IMR-90 (cell line): ENCODE measurements around the gene SENP5. TPM values are rescaled to one million over a fixed set of nuclear protein-coding genes. Genes with fewer than 3 reads are reported as not detected.

Source experiments
- ATAC-seq: fragments of 200-7000 bp; cut with Tn5 transposase; 2 replicates; pipeline ENCODE4 v1.9.1; 2020; ENCODE audit warnings: low read depth, mild to moderate bottlenecking, moderate library complexity
- BruUV-seq: library from RNA; stranded (reverse); fragments of 400-500 nt; replicated peaks from 2 replicates; lab custom pipeline; 2021; lab: Mats Ljungman, UMichigan
- CTCF ChIA-PET: fragments of 300-600 bp; formaldehyde crosslinking; extraction: SDS; loops from one replicate; lab custom pipeline; 2021; ENCODE audit warnings: antibody characterized with exemption; lab: Yijun Ruan, JAX
- POLR2A ChIA-PET: fragments of 300-600 bp; sonication (Branson Sonifier 250); formaldehyde crosslinking; loops from one replicate; lab custom pipeline; 2022; ENCODE audit warnings: antibody characterized with exemption; ENCODE audit not compliant: unreplicated experiment; lab: Charles Lee
- DNase-seq: peaks from one replicate; pipeline ENCODE4 v3.0.0; 2013
- H2AFZ ChIP-seq: replicated peaks from 2 replicates; pipeline ENCODE3; 2013; ENCODE audit warnings: low read length, mild to moderate bottlenecking; ENCODE audit not compliant: poor library complexity
- H2AK5ac ChIP-seq: 2 replicates; pipeline ENCODE4 v1.6.1; 2013; ENCODE audit warnings: low read depth, low read length, inconsistent platforms
- H2AK9ac ChIP-seq: replicated peaks from 2 replicates; pipeline ENCODE3; 2013; ENCODE audit warnings: mild to moderate bottlenecking, low read depth, low read length, moderate library complexity; ENCODE audit not compliant: poor library complexity
- H2BK120ac ChIP-seq: 2 replicates; pipeline ENCODE4 v1.6.1; 2013; ENCODE audit warnings: low read depth, low read length, inconsistent platforms
- H2BK15ac ChIP-seq: 3 replicates; pipeline ENCODE4 v1.6.1; 2013; ENCODE audit warnings: low read depth, low read length, inconsistent platforms
- H2BK20ac ChIP-seq: 2 replicates; pipeline ENCODE4 v1.6.1; 2013; ENCODE audit warnings: low read depth, mild to moderate bottlenecking, inconsistent platforms, low read length, moderate library complexity
- H2BK5ac ChIP-seq: 2 replicates; pipeline ENCODE4 v1.6.1; 2013; ENCODE audit warnings: mild to moderate bottlenecking, low read depth, low read length, inconsistent platforms; ENCODE audit not compliant: poor library complexity, severe bottlenecking
- H3K14ac ChIP-seq: replicated peaks from 2 replicates; pipeline ENCODE4 v1.6.1; 2013; ENCODE audit warnings: low read depth, low read length, inconsistent platforms
- H3K18ac ChIP-seq: 2 replicates; pipeline ENCODE4 v1.6.1; 2013; ENCODE audit warnings: low read depth, low read length, control low read depth
- H3K23ac ChIP-seq: 2 replicates; pipeline ENCODE4 v1.6.1; 2013; ENCODE audit warnings: low read depth, low read length, inconsistent platforms
- H3K27ac ChIP-seq: 2 replicates; pipeline ENCODE4 v1.5.1; 2013; ENCODE audit warnings: mild to moderate bottlenecking, control low read depth, low read length; ENCODE audit not compliant: insufficient read depth
- H3K27me3 ChIP-seq: 2 replicates; pipeline ENCODE4 v1.6.1; 2013; ENCODE audit warnings: low read length; ENCODE audit not compliant: control insufficient read depth, insufficient read depth
- H3K36me3 ChIP-seq: 2 replicates; pipeline ENCODE4 v1.6.1; 2013; ENCODE audit warnings: low read length, mixed read lengths; ENCODE audit not compliant: control insufficient read depth, insufficient read depth
- H3K4ac ChIP-seq: 2 replicates; pipeline ENCODE4 v1.6.1; 2013; ENCODE audit warnings: low read depth, low read length, inconsistent platforms
- H3K4me1 ChIP-seq: 2 replicates; pipeline ENCODE4 v1.6.1; 2013; ENCODE audit warnings: low read length, mixed read lengths; ENCODE audit not compliant: control insufficient read depth, insufficient read depth
- H3K4me2 ChIP-seq: 2 replicates; pipeline ENCODE4 v1.6.1; 2013; ENCODE audit warnings: low read depth, mild to moderate bottlenecking, control low read depth, low read length, moderate library complexity
- H3K4me3 ChIP-seq: 2 replicates; pipeline ENCODE4 v1.5.1; 2013; ENCODE audit warnings: low read depth, mild to moderate bottlenecking, control low read depth, low read length, moderate library complexity; ENCODE audit not compliant: insufficient read depth
- H3K56ac ChIP-seq: 2 replicates; pipeline ENCODE4 v1.6.1; 2013; ENCODE audit warnings: low read length, inconsistent platforms; ENCODE audit not compliant: insufficient read depth; ENCODE audit errors: extremely low read depth
- H3K79me1 ChIP-seq, 2 experiments: 2 replicates each; pipeline ENCODE4 v1.6.1; 2013; ENCODE audit warnings: low read length in 2 of 2, inconsistent platforms in 1 of 2, low read depth in 1 of 2
- H3K9ac ChIP-seq: 2 replicates; pipeline ENCODE4 v1.6.1; 2013; ENCODE audit warnings: low read depth, low read length, control low read depth
- H3K9me1 ChIP-seq: 2 replicates; pipeline ENCODE4 v1.6.1; 2013; ENCODE audit warnings: low read length, inconsistent platforms; ENCODE audit not compliant: insufficient read depth
- H3K9me3 ChIP-seq: 2 replicates; pipeline ENCODE4 v1.6.1; 2013; ENCODE audit warnings: low read length; ENCODE audit not compliant: control insufficient read depth, insufficient read depth
- H4K20me1 ChIP-seq: 2 replicates; pipeline ENCODE4 v1.6.1; 2013; ENCODE audit warnings: low read length, inconsistent platforms; ENCODE audit not compliant: insufficient read depth
- H4K5ac ChIP-seq: 2 replicates; pipeline ENCODE4 v1.6.1; 2013; ENCODE audit warnings: mild to moderate bottlenecking, low read depth, low read length, control low read depth
- H4K8ac ChIP-seq, 2 experiments: 2 replicates each; pipeline ENCODE4 v1.6.1; 2013; ENCODE audit warnings: low read depth in 2 of 2, low read length in 2 of 2, control low read depth in 1 of 2, inconsistent platforms in 1 of 2
- H4K91ac ChIP-seq: 2 replicates; pipeline ENCODE4 v1.6.1; 2013; ENCODE audit warnings: low read depth, low read length, inconsistent platforms; ENCODE audit not compliant: insufficient read depth
- CEBPB ChIP-seq: IDR thresholded peaks from 2 replicates; pipeline ENCODE4 v1.6.1; 2012; ENCODE audit warnings: low read depth, low read length, improper control_type of control experiment
- CHD1 ChIP-seq: IDR thresholded peaks from 2 replicates; pipeline ENCODE4 v1.6.1; 2012; ENCODE audit warnings: low read depth, low read length, improper control_type of control experiment
- CTCF ChIP-seq: conservative IDR thresholded peaks from 2 replicates; pipeline ENCODE4 v1.5.1; 2012; ENCODE audit warnings: mild to moderate bottlenecking, low read depth, low read length, improper control_type of control experiment
- ELK1 ChIP-seq: fragments of 150-350 bp; IDR thresholded peaks from 2 replicates; pipeline ENCODE4 v1.6.1; 2016; ENCODE audit warnings: low read depth, mild to moderate bottlenecking, low read length, moderate library complexity, borderline replicate concordance
- MAFK ChIP-seq: IDR thresholded peaks from 2 replicates; pipeline ENCODE4 v1.6.1; 2012; ENCODE audit warnings: low read depth, low read length, improper control_type of control experiment
- MAZ ChIP-seq: IDR thresholded peaks from 2 replicates; pipeline ENCODE4 v1.6.1; 2012; ENCODE audit warnings: low read depth, mild to moderate bottlenecking, low read length, improper control_type of control experiment, moderate library complexity, borderline replicate concordance
- MXI1 ChIP-seq: IDR thresholded peaks from 2 replicates; pipeline ENCODE4 v1.6.1; 2012; ENCODE audit warnings: low read depth, mild to moderate bottlenecking, low read length, moderate library complexity, borderline replicate concordance
- NFE2L2 ChIP-seq: fragments of 150-350 bp; IDR thresholded peaks from 2 replicates; pipeline ENCODE4 v1.6.1; 2016; ENCODE audit warnings: low read depth, mild to moderate bottlenecking, low read length
- POLR2A ChIP-seq: IDR thresholded peaks from 2 replicates; pipeline ENCODE4 v1.6.1; 2012; ENCODE audit warnings: mild to moderate bottlenecking, low read depth, low read length
- RAD21 ChIP-seq: IDR thresholded peaks from 2 replicates; pipeline ENCODE4 v1.6.1; 2012; ENCODE audit warnings: low read length, improper control_type of control experiment
- RCOR1 ChIP-seq: IDR thresholded peaks from 2 replicates; pipeline ENCODE4 v1.6.1; 2012; ENCODE audit warnings: mild to moderate bottlenecking, low read length, improper control_type of control experiment; ENCODE audit not compliant: insufficient replicate concordance
- RFX5 ChIP-seq: IDR thresholded peaks from 2 replicates; pipeline ENCODE4 v1.8.0; 2012; ENCODE audit warnings: low read depth, mild to moderate bottlenecking, low read length, moderate library complexity
- USF2 ChIP-seq: fragments of 150-350 bp; IDR thresholded peaks from 2 replicates; pipeline ENCODE4 v1.6.1; 2017; ENCODE audit warnings: mild to moderate bottlenecking, antibody characterized with exemption, low read length, low read depth
- WGBS, 2 experiments: methylation state at CpG; one replicate each; pipeline versions ENCODE4 v1.1.5 to v1.1.7; 2013; ENCODE audit warnings: missing lambda C conversion rate in 2 of 2; ENCODE audit not compliant: insufficient read length in 1 of 2; ENCODE audit errors: extremely low coverage in 2 of 2; 5-methylcytosine and 5-hydroxymethylcytosine counted together
- dilution Hi-C: fragments of 300-500 bp; cut with HindIII; formaldehyde crosslinking; loops from one replicate; pipeline ENCODE4 v1.14.3; 2018; ENCODE audit warnings: low sequenced_read_pairs; ENCODE audit not compliant: unreplicated experiment
- in situ Hi-C: fragments of 300-500 bp; cut with MboI; formaldehyde crosslinking; loops from 3 replicates; pipeline ENCODE4 v1.14.3; 2019; ENCODE audit warnings: low sequenced_read_pairs, inconsistent platforms, mixed read lengths
- intact Hi-C: fragments of 100-400 bp; cut with micrococcal nuclease; formaldehyde crosslinking; loops from 2 replicates; pipeline ENCODE4 v1.10.0; 2022
- polyA plus RNA-seq, 3 experiments: library from polyadenylated mRNA; depleted of rRNA; stranded (reverse); fragments of >200 nt; gene quantifications; 2 replicates each; pipeline ENCODE4 v1.2.3, GENCODE V29; 2012; ENCODE audit warnings: low replicate concordance in 1 of 3
- total RNA-seq: library from RNA; depleted of rRNA; stranded (reverse); fragments of >200 nt; gene quantifications from 2 replicates; pipeline ENCODE4 v1.2.3, GENCODE V29; 2012

The SENP5 gene
- total and polyA plus RNA-seq, 2 of the 4 experiments (the other 2 are of a cell fraction) = 7.4 to 44.4 TPM

- Histone ChIP-seq H3K79me1 (peaks cover 0 to 6% of the 10 kb centered on the region in 2 experiments; a peak in 3 of 4 replicates), H3K4me2 (no peak overlapping the region), H4K8ac (no peak overlapping the region), H2AK5ac (no peak overlapping the region), H3K4ac (no peak overlapping the region), H3K27ac (no peak overlapping the region), H3K18ac (no peak overlapping the region), H2BK5ac (no peak overlapping the region), H3K9me1 (no peaks in the 10 kb centered on the region; the same call in 1 of the 2 replicates), H4K5ac (no peak overlapping the region), H4K91ac (no peak overlapping the region), H3K9ac (no peak overlapping the region), H3K4me1 (no peaks in the 10 kb centered on the region), H3K56ac (no peak overlapping the region), H3K36me3 (peaks cover 14% of the 10 kb centered on the region), H3K14ac (no peak overlapping the region), H2AK9ac (no peak overlapping the region), H3K9me3 (no peaks in the 10 kb centered on the region), H3K4me3 (no peak overlapping the region), H2BK20ac (no peak overlapping the region), H2BK120ac (no peak overlapping the region), H2BK15ac (no peak overlapping the region), H3K27me3 (no peaks in the 10 kb centered on the region), H3K23ac (no peak overlapping the region), H2AFZ (no peak overlapping the region), H4K20me1 (no peaks in the 10 kb centered on the region)
- in situ Hi-C loops = no loop called here
- ChIA-PET POLR2A (no interaction called here), CTCF (no interaction called here)
- no peak for ATAC-seq
- no peak for DNase-seq
- no TSS peak for BruUV-seq
- intact Hi-C loops = no loop called here
- TF ChIP-seq CEBPB (no peak), MAFK (no peak), USF2 (no peak), MXI1 (no peak), CHD1 (no peak), MAZ (no peak), CTCF (no peak), RFX5 (no peak), RCOR1 (no peak), RAD21 (no peak), NFE2L2 (no peak), ELK1 (no peak), POLR2A (no peak)
- dilution Hi-C loops = no loop called here
- no CpG with 5 or more reads among the region's 3 CpGs for WGBS, 2 experiments
Observed at GRCh38 chr3:196916995-196917394, 49.3 kb downstream of the SENP5 start.
